Measurements from ENCODE around the gene TRUB1. TPM values are rescaled to one million over a fixed set of nuclear protein-coding genes. Genes with fewer than 3 reads are reported as not detected.

Gene TRUB1
- polyA plus RNA-seq, 4 donors: 38.0 to 46.7 (median 43.6) TPM

- DNase-seq (ENCODE audit: low read depth in 4 of 4, low spot score in 3 of 4): no peak
Observed at GRCh38 chr10:115026056-115026745, 88.2 kb downstream of the TRUB1 start.

- no peak for DNase-seq (ENCODE audit: low read depth in 4 of 4, low spot score in 3 of 4)
Observed at GRCh38 chr10:115026746-115027140, 88.7 kb downstream of the TRUB1 start.

Other genes with a start within 250 kb of the TRUB1 start
- 10 to 100 TPM; 27.6 to 44.3 (median 33.5) TPM for gene FHIP2A, start 116.4 kb upstream of the TRUB1 start, polyA plus RNA-seq (ENCODE audit: insufficient read length in 4 of 4)
- 10 to 100 TPM; 21.9 to 31.7 (median 28.9) TPM for gene ATRNL1, start 155.2 kb downstream of the TRUB1 start, polyA plus RNA-seq (ENCODE audit: insufficient read length in 4 of 4)

Data from right renal pelvis (tissue), 4 donors.